HG02981 (cell line): Measurements from ENCODE around the gene UNC5B.

Source experiments
- ATAC-seq: cut with Tn5 transposase; IDR thresholded peaks from one replicate; pipeline ENCODE4 v1.9.1; 2021; ENCODE audit warnings: mild to moderate bottlenecking, moderate library complexity; ENCODE audit not compliant: unreplicated experiment

The UNC5B gene

GRCh38 chr10:71338728-71339495 is 126.5 kb downstream of the UNC5B start:
- ATAC-seq = no peak

GRCh38 chr10:71339796-71340589 is 127.6 kb downstream of the UNC5B start:
- ATAC-seq = no peak

GRCh38 chr10:71342573-71343391 is 130.4 kb downstream of the UNC5B start:
- no peak for ATAC-seq

- ATAC-seq = no peak
Measured at GRCh38 chr10:71343392-71343773, 131.0 kb downstream of the UNC5B start.

- no peak for ATAC-seq
Measured at GRCh38 chr10:71344154-71344925, 132.0 kb downstream of the UNC5B start.

GRCh38 chr10:71344993-71345480 is 132.7 kb downstream of the UNC5B start:
- no peak for ATAC-seq

GRCh38 chr10:71345694-71346093 is 133.3 kb downstream of the UNC5B start:
- ATAC-seq = no peak

GRCh38 chr10:71346731-71347130 is 134.4 kb downstream of the UNC5B start:
- ATAC-seq = no peak

GRCh38 chr10:71347587-71348395 is 135.4 kb downstream of the UNC5B start:
- ATAC-seq = no peak

- ATAC-seq = no peak
Measured at GRCh38 chr10:71348850-71349249, 136.5 kb downstream of the UNC5B start.

GRCh38 chr10:71349406-71349805 is 137.0 kb downstream of the UNC5B start:
- no peak for ATAC-seq

- ATAC-seq = no peak
Measured at GRCh38 chr10:71351087-71351486, 138.7 kb downstream of the UNC5B start.

- no peak for ATAC-seq
Measured at GRCh38 chr10:71351628-71352319, 139.4 kb downstream of the UNC5B start.
